Measurements from ENCODE around the gene NECTIN1. TPM values are rescaled to one million over a fixed set of nuclear protein-coding genes. Genes with fewer than 3 reads are reported as not detected.

NECTIN1 gene
- total and polyA plus RNA-seq, 2 of the 4 experiments (the other 2 are of a cell fraction), result 2.3 to 4.2 TPM

GRCh38 chr11:119771172-119771770 lies 42.3 kb upstream of the NECTIN1 start:
- no peak overlapping the region for H3K4me3 ChIP-seq (ENCODE audit: insufficient read depth, low read depth, low read length)
- no peak overlapping the region for H2BK120ac ChIP-seq (ENCODE audit: low read depth, low read length)
- TF ChIP-seq CHD1 (IDR thresholded peaks at IDR 0.05; ENCODE audit: low read depth, low read length) (no peak), CEBPB (IDR thresholded peaks at IDR 0.05; ENCODE audit: low read depth, low read length) (no peak), RAD21 (IDR thresholded peaks at IDR 0.05; ENCODE audit: low read length) (no peak), MXI1 (IDR thresholded peaks at IDR 0.05; ENCODE audit: borderline replicate concordance, low read depth, low read length) (no peak), POLR2A (IDR thresholded peaks at IDR 0.05; ENCODE audit: low read depth, low read length) (no peak), NFE2L2 (IDR thresholded peaks at IDR 0.05; ENCODE audit: low read depth, low read length) (no peak), ELK1 (IDR thresholded peaks at IDR 0.05; ENCODE audit: borderline replicate concordance, low read depth, low read length) (no peak), RFX5 (IDR thresholded peaks at IDR 0.05; ENCODE audit: low read depth, low read length) (no peak), RCOR1 (IDR thresholded peaks at IDR 0.05; ENCODE audit: insufficient replicate concordance, low read length) (no peak), BHLHE40 (IDR thresholded peaks at IDR 0.05; ENCODE audit: low read depth, low read length) (no peak), USF2 (IDR thresholded peaks at IDR 0.05; ENCODE audit: low read depth, low read length) (no peak), CTCF (conservative IDR thresholded peaks at IDR 0.05; ENCODE audit: low read depth, low read length) (no peak), MAFK (IDR thresholded peaks at IDR 0.05; ENCODE audit: low read depth, low read length) (no peak), MAZ (IDR thresholded peaks at IDR 0.05; ENCODE audit: borderline replicate concordance, low read depth, low read length) (no peak), SMC3 (IDR thresholded peaks at IDR 0.05; ENCODE audit: low read depth, low read length) (no peak)
- H3K4me1 ChIP-seq (ENCODE audit: control insufficient read depth, insufficient read depth, low read length), result no peaks in the 10 kb centered on the region
- no peak overlapping the region for H3K23ac ChIP-seq (ENCODE audit: low read depth, low read length)
- H3K4me2 ChIP-seq (ENCODE audit: low read depth, low read length), result no peak overlapping the region
- no peak overlapping the region for H4K5ac ChIP-seq (ENCODE audit: low read depth, low read length)
- no peak overlapping the region for H2BK5ac ChIP-seq (ENCODE audit: low read depth, low read length, poor library complexity, severe bottlenecking)
- no peaks in the 10 kb centered on the region for H3K9me1 ChIP-seq (ENCODE audit: insufficient read depth, low read length)
- H3K36me3 ChIP-seq (ENCODE audit: control insufficient read depth, insufficient read depth, low read length), result no peaks in the 10 kb centered on the region
- no peak overlapping the region for H3K18ac ChIP-seq (ENCODE audit: low read depth, low read length)
- H2BK20ac ChIP-seq (ENCODE audit: low read depth, low read length), result no peak overlapping the region
- no peak overlapping the region for H2AK5ac ChIP-seq (ENCODE audit: low read depth, low read length)
- no peak overlapping the region for H2AK9ac ChIP-seq (replicated peaks; ENCODE audit: low read depth, low read length, poor library complexity)
- H4K91ac ChIP-seq (ENCODE audit: insufficient read depth, low read depth, low read length), result no peak overlapping the region
- ChIA-PET CTCF (interaction anchor here (0.5 kb wide), 1 partner anchor 14 kb away, joined by 3 read pairs; no protein-coding TSS in a partner anchor), POLR2A (ENCODE audit: unreplicated experiment) (no interaction called here)
- no peak overlapping the region for H3K9ac ChIP-seq (ENCODE audit: low read depth, low read length)
- no peak for DNase-seq
- peaks cover 2% of the 10 kb centered on the region for H3K27me3 ChIP-seq (ENCODE audit: control insufficient read depth, insufficient read depth, low read length)
- no peak overlapping the region for H3K14ac ChIP-seq (replicated peaks; ENCODE audit: low read depth, low read length)
- in situ Hi-C loops (cut with MboI; ENCODE audit: low sequenced_read_pairs), result no loop called here
- no peak overlapping the region for H3K27ac ChIP-seq (ENCODE audit: insufficient read depth, low read length)
- no peaks in the 10 kb centered on the region for H3K79me1 ChIP-seq (ENCODE audit: low read depth in 1 of 2, low read length in 2 of 2)
- no peak overlapping the region for H4K8ac ChIP-seq (ENCODE audit: low read depth in 2 of 2, low read length in 2 of 2)
- dilution Hi-C loops (cut with HindIII; ENCODE audit: low sequenced_read_pairs, unreplicated experiment), result no loop called here
- H3K4ac ChIP-seq (ENCODE audit: low read depth, low read length), result no peak overlapping the region
- intact Hi-C loops (cut with micrococcal nuclease), result no loop called here
- no peaks in the 10 kb centered on the region; the same call in 1 of the 2 replicates for H3K9me3 ChIP-seq (ENCODE audit: control insufficient read depth, insufficient read depth, low read length)
- H2AFZ ChIP-seq (replicated peaks; ENCODE audit: low read length, poor library complexity), result no peak overlapping the region
- 69 to 100% methylated on average over 2 to 3 of the region's 9 CpGs for WGBS, 2 experiments (ENCODE audit: extremely low coverage in 2 of 2, insufficient read length in 1 of 2)
- no peak for ATAC-seq (ENCODE audit: low read depth)
- BruUV-seq (replicated peaks), result no TSS peak
- H3K56ac ChIP-seq (ENCODE audit: extremely low read depth, insufficient read depth, low read length), result no peak overlapping the region
- H4K20me1 ChIP-seq (ENCODE audit: insufficient read depth, low read length), result no peaks in the 10 kb centered on the region
- H2BK15ac ChIP-seq (ENCODE audit: low read depth, low read length), result no peak overlapping the region

All from IMR-90 (cell line).